HG03378 (cell line): ENCODE results near the gene PXMP4.

ENCODE experiments used
- ATAC-seq: cut with Tn5 transposase; IDR thresholded peaks from one replicate; pipeline ENCODE4 v1.9.1; 2021; ENCODE audit warnings: mild to moderate bottlenecking, moderate library complexity; ENCODE audit not compliant: unreplicated experiment

The PXMP4 gene

GRCh38 chr20:33686100-33686983 is 33.8 kb downstream of the PXMP4 start, which contains the start of gene E2F1:
Gene E2F1 (minus strand): TSS chr20:33686385. CDS start chr20:33686264, 121 bp downstream.
- peak; percentile 58 for ATAC-seq

DNA sequence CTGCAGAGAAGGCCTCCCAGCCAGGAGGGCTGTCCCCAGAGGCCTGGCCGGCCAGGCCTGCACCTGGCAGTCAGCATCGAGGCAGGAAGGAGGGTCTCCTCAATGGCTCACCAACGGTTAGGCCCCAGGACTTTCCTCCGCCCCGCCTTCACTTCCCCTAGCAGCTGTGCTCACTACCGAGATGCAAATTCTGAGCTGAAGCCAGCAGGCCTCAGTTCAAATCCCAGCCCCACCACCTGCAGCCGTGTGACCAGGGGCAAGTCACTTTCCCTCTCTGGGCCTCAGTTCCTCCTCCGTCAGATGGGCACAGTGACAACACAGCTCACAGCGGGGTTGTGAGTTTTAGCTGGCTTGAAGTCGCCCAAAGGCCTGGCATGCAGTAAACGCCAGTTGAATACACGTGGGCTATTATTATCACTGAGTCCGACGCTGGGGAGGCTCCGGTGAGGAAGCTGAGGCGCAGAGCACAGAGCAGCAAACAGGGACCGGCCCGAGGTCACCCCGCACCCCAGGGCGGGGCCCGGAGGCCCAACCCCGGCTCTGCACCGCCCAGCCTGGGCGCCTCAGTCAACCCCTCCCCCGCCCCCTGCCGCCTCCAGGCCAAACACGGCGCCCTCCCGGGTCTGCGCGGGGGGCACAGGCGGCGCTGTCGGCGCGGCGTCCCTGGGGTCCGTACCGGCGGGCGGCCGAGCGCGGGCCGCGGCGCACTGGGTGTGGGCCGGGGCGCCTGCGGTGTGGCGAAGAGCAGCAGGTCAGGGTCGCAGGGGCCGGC is 34.6 kb downstream of the PXMP4 start:
- ATAC-seq: no peak

- ATAC-seq: no peak
These were observed 35.4 kb downstream of the PXMP4 start for GRCh38 chr20:33684533-33685327.

DNA sequence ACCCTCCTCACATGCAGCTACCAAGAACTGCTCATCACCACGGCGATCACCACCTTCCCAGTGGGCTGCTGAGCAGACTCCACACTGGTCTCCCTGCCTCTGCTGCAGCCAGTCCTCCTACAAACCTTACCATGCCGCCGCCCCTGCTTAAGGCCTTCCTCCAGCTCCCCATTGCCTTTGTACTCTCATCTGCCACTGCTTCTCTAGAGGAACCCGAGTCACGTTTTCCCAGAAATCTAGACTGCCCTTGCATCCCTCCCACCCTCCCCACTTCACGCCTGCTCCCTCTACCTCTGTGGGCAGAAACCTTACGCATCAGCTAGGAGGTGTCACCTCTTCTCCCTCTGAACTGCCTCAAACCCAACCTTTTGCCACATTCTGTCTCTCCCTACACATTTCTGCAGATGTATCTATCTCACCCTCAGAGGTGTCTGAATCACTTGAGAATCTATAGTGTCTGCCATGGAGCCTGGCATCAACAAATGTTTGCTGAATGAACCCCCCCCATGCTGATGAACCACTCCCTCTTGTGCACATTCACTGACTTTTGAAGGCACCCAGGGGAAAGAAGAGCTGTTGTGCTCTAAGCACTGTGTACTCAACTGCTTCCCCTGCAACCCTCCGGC is 38.3 kb downstream of the PXMP4 start:
- no peak for ATAC-seq

DNA sequence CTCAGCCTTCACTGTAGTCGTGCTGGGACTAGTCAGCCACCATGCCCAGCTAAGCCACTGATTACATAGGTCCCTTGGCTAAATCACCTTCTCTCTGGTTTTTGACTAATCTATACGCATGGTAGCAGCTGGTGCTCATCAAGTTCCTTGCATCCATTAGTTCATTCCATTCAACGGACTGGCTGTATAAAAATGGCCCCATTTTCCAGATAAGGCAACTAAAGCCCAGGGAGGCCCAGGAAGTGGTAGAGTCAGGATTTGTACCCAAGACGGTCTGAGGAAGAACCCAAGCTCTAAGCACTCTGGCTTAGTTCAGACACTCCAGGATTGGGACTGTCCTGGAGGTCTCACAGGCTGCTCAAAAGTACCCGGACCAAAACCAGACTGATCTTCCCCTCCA is 38.8 kb downstream of the PXMP4 start:
- no peak for ATAC-seq

- no peak for ATAC-seq
These were observed 39.4 kb downstream of the PXMP4 start for GRCh38 chr20:33680686-33681085.

- no peak for ATAC-seq
These were observed 40.2 kb downstream of the PXMP4 start for GRCh38 chr20:33679758-33680485.

GRCh38 chr20:33677991-33678702 is 42.0 kb downstream of the PXMP4 start:
- ATAC-seq: no peak

GRCh38 chr20:33676652-33677645 is 43.2 kb downstream of the PXMP4 start:
- ATAC-seq: no peak

DNA sequence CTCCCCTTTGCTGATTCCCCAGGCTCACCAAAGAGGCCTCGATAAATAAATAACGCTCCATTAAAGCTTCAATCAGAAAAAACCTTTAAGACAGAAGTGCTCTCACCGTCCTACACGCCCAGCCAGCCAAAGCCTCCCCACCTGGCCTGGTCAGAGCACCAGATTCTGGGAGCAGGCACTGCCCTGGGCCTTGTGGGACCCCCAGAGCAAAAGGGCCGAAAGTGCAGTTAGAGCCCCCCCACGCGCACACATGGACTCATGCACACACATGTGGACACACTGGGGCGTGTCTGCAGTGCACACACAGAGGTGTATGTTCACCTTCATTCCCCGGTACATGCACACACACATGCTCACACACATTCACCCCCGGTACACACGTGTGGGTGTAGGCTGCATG is 44.0 kb downstream of the PXMP4 start:
- ATAC-seq: no peak

DNA sequence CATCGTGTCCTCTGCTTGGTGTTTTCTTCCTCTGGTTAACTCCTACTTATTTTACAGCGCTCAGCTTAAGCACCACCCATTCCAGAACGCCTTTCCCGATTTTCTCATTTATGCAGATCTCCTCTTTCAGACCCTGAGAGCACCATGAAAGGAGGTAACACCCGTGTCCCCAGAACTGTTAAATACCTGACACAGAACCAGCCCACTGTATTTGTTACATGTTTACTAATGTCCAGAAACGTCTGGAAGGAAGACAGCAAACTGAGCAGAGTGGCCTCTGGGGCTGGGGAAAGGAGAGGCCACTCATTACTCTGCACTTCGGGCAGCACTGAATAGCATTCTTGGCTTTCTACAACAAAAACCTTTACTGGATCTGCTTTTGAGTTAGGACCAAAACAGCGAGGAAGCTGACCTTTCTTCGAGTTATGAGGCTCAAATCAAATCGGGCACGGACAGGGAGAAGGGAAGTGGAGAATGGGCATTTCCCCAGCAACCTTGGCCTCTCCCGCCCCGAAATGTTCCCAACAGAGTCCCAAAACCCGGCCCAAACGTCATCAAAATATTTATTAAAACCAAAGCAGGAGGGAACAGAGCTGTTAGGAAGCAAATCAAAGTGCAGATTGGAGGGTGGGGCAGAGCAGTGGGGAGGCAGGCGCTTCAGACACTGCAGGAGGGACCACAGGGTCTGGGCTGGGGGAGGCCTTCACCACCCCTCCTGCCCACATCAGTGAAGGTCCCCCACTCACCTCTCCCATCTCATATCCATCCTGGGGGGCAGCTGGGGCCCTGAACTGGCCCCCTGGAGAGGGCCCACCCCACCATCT is 44.8 kb downstream of the PXMP4 start:
- ATAC-seq: no peak

DNA sequence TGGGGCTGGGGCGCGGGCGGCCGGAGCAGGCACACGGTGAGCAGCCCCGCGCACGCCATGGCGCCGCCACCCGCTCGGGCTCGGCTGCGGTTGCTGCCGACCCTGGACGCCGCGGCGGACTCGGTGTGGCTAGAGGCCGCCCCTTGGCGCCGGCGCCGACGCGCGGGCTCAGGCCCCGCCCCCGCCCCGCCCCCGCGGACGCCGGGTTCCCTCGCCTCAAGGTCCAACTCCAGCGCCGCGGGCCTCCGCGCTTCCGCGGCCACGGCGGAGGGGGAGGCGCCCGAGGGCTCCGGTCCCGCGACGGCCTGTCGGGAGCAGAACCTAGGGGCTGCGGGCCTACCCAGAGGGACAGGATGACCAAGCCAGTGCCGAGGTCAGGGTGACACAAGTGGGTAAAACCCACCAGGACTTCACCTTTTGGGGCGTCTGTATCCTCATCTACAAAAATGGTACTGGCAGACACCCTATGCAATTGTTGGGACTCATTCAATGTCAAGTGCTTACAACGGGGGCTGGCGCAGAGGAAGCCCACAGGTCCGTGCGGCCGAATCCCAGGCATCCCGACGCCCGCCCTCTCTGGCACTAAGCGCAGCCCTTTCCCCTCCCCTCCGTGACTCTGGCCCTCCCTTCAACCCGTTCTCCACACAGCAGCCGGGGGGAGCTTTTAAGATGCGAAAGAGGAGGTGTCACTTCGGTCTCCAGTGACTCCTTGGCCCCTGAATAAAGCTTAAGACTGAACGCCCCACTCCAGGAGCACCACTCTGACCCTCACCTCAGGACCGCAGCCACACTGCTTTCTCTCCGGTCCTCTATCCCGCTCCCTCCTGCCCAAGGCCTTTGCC is 45.6 kb downstream of the PXMP4 start, which contains the start of gene NECAB3:
TSS of gene NECAB3 (minus strand) at position 135 of the 842 bp plus-strand sequence. CDS start at position 59, 76 bp downstream.
- ATAC-seq: no peak

- no peak for ATAC-seq
These were observed 46.5 kb downstream of the PXMP4 start for GRCh38 chr20:33673410-33674293.

DNA sequence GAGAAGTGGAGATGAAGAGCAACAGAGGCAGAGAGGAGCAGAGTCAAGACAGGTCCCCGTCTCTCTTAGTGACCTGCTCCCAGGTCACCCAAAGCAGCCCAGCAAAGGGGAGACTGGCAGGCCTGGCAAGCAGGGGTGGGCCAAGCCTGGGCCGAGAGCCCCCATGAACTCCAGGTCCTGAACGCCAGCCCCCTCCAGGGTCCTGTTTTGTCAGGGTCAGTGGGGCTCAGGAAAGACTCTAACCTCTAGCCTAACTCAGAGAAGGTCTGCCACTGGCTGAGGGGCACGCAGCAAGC is 47.0 kb downstream of the PXMP4 start:
- no peak for ATAC-seq

DNA sequence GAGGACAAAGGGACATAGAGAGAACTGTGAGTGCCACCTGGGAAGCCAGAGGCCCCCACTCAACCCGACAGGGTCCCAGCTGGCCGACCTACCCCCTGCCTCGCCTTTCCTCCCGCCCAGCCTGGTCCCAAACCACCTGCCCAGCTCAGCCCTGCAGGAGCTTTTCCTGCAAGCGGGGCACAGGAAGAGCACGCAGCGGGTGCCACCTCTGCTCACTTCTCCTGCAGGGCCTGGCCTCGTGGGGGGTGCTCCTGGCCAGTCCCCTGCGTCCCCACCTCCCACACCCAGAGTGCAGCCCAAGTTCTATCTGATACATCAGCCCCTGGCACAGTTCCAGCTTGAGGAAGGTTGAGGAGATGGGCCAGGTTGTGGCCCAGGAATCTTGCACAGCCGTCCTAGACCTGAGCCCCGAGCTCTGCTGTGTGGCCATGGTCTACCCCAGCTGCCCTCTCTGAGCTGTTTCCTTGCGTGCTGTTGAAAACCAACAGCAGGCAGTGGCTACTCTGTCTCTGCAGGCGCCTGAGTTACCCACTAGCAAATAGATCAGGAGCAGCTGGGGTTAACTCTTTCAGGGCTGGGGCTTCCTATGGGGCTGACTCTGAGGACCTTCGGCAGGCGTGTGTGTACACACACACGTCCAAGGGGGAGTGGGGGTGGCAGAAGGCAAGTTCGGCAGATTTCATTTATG is 47.5 kb downstream of the PXMP4 start:
- no peak for ATAC-seq
